WI38 (cell line): ENCODE results near the gene CKLF.
A peak's percentile ranks its signal among the peaks of the same experiment; 100 is the strongest.

Experiments used
- H3K4me3 ChIP-seq: 2 replicates; pipeline ENCODE4 v1.5.1; 2011; ENCODE audit warnings: low read depth, mild to moderate bottlenecking, control low read depth, low read length
- TF ChIP-seq, protein P1 (sequence below): IDR thresholded peaks from 2 replicates; pipeline ENCODE4 v1.5.1; 2012; ENCODE audit warnings: low read depth, mild to moderate bottlenecking, control low read depth, low read length

Gene CKLF

DNA sequence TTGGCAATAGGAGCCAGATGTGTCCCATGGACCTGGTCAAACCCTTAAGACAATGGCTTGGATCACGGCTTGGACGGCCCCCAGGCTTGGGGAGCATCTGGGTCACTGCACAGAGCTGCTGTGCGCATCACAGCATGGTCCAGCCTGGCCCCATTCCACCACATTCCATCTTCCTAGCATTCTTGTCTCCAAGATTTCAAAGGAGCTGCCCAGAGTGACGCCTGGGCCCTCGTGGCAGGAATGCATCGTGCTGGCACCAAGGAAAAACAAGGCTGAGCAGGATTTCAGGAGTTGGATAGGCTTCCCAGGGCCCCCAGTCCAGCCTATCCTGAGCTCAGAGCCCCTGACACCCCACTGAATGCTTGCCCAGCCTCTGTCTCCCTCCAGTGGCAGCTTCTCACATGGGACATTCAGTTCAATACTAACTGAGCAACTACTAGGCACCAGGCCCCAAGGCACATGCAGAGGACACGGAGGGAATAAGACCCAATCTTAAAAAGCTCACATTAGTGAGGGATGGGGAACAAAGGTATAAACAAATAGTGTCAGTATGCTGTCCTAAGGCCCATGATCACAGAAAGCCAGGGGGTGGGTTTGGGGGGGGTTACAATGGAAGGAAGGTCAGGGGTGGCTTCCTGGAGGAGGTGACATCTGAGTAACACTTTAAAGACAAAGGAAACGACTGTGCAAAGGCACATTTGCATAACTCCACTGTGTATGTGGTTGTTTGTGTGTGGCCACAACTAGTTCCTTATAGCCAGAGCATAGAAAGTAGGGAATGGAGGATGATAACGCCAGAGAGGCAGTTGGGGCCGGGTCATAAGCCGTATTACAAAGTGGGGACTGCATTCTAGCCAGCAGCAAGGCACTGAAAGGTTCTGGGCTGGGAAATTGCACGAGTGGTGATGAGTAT is 36.5 kb upstream of the CKLF start:
- TF ChIP-seq, protein P1, sequence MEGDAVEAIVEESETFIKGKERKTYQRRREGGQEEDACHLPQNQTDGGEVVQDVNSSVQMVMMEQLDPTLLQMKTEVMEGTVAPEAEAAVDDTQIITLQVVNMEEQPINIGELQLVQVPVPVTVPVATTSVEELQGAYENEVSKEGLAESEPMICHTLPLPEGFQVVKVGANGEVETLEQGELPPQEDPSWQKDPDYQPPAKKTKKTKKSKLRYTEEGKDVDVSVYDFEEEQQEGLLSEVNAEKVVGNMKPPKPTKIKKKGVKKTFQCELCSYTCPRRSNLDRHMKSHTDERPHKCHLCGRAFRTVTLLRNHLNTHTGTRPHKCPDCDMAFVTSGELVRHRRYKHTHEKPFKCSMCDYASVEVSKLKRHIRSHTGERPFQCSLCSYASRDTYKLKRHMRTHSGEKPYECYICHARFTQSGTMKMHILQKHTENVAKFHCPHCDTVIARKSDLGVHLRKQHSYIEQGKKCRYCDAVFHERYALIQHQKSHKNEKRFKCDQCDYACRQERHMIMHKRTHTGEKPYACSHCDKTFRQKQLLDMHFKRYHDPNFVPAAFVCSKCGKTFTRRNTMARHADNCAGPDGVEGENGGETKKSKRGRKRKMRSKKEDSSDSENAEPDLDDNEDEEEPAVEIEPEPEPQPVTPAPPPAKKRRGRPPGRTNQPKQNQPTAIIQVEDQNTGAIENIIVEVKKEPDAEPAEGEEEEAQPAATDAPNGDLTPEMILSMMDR = peak; percentile 55
- no peak overlapping the region for H3K4me3 ChIP-seq

DNA sequence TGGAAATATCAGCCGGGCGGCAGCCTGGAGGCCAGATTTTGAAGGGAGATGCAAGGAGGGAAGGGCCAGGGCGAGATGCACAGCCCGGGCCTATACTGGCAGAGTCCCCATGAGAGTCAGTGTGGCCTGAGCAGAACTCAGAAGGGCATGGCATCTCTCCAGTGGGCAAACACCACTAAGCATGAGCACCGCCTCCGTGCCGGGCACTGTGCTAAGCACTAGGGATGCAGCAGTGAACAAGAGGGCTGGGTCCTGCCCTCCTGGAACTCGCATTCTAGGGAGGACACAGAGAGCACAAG is 35.9 kb upstream of the CKLF start:
- TF ChIP-seq, protein P1 = no peak
- H3K4me3 ChIP-seq = no peak overlapping the region

DNA sequence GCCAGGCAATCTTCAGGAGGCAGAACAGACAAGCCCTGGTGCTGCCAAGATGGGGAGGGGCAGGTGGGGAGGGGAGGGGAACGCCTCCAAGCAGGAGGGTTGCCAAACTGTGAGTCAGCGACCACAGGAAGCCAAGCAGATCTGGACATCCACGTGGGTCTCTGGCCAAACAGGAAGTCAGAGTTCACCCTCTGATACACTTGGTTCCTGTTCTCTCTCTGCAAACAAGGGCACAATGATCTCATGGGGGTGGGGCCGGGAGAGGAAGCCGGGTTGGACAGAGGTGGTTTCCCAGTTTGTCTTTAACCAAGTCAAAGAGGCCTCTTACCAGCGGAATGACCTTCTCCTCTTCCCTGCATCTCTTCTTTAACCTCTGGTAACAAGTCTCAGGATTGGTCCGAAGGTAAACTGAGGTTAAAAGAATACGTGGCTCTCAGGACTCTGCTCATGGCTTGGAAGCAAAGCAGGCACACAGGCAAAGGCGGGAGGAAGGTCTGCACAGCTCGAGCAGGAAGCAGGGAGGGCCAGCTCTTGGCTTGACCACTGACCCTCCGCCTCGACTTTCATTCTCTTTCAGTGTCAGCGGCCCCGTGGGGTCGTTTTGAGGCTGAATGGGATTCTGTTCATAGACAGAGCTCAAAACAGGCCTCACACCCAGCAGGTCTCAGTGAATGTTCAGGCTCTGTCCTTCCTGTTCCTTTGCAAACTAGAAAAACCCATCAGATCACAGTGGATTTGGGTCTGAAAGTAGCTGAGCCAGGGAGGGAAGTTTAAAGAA is 35.4 kb upstream of the CKLF start:
- no peak overlapping the region for H3K4me3 ChIP-seq

DNA sequence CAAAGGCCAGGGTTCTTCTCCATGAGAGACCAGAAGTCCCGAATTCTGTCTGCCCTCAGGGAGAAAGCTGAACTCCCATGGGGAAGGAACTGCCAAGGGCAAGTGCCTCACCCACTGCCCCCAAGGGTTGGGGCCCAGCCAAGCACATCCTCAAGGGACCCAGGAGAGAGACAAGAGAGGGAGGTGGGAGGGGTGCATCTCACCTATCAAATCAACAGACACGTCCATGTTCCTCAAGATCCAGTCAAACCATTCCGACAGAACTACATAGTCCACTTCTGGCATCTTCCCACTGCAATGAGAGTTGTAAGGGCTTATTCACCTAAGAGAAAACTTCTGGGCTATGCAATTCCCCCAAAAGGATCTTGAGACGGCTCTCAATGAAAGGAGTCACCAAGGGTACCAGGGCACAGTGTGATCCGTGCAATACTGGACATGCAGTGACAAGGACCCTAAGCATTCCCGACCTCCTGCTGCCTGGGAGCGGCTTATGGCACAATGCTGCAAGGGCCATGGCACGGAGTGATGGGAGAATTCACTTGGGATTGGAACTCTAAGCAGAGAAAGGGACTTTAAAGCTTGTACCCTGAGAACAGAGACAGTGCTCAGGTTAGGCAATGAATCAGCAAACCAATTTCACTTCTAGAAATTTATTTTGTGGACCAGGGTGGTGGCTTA is 34.7 kb upstream of the CKLF start:
- TF ChIP-seq, protein P1 = no peak
- H3K4me3 ChIP-seq = no peak overlapping the region

More for the DNA sequence above, 35.4 kb upstream of the CKLF start:
- TF ChIP-seq, protein P1 = no peak

DNA sequence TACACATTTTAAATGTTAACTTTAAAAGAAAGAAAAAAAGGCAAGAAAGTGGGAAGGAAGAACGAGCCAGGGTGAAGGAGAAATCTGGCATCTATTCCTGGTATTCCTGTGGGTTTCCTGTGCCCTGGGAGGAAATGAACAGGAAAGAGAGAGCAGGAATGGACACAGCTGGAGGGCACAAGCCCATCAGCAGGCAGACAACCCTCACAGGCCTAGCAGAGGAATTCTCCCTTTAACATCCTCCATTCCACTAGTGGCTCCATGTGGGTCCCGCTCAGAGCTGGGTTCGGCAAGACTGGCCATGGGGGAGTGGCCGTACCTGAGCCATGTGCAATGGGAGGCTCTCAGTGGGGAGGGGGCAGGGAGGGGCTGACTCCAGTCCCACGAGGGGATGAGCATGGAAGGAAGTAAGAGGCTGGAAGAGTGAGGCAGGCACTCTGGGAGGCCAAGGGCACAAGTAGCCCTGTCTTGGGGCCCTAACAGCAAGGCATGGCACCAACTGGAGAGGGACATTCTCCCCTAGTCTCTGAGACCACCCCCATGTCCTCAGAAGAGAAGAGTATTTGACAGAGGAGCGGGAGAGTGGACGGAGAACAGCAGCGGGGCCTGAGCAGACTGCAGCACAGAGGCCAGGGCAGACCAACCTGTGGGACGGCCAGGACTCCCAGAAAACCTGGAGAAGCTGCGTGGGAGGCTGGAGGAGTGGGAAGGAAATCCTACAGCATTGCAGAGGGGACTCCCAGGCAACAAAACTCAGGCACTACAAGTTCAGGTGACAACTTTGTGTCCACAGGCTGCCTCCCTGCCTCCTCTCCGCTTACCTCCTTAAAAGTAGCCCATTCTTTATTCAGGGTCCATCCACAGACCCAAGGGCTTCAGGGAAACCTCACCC is 32.6 kb upstream of the CKLF start:
- TF ChIP-seq, protein P1 = no peak
- no peak overlapping the region for H3K4me3 ChIP-seq

DNA sequence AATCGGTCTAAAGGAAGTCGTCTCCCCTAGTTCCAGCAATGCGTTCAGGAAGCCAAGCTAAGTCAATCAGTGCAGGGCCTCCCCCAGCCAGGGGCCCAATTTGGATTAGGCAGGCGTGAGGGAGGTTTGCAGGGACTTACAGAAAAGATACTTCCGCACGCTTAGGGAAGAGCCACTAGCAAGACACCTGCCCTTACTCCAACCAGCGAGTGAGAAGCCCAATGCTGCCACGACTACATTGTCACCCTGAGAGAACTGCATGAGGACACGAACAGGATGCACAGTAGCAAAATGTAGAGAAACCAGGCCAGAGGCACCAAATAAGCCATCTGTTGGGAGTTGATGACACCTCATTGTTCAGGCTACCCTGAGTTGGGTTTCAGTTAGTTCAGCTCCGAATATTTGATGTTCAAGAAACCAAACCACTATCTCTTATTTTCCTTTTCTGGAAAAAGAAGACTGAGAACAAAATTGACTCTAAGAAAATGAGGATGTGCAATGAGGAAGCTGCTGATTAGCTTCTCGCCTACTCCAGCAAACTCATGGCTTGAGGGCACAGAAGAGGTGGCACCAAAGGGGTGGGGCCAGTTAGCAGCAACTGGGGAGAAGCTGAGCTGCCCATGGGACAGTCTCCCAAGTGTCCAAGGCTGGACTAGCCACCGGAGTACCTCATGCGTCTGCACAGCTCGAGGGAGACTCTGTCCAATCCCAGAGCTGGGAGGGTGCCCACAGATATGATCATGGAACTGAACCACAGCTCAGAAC is 31.8 kb upstream of the CKLF start:
- TF ChIP-seq, protein P1 = no peak
- no peak overlapping the region for H3K4me3 ChIP-seq
